GM18508 (cell line): ENCODE results near the gene ACADM.
"Not testable (repeated sequence)": the region's sequence is repeated elsewhere in the genome, so short reads cannot be mapped to it uniquely, and the experiment has no call there.

ENCODE experiments used
- ATAC-seq: cut with Tn5 transposase; IDR thresholded peaks from one replicate; pipeline ENCODE4 v1.9.1; 2021; ENCODE audit warnings: moderate number of reproducible peaks; ENCODE audit not compliant: insufficient read depth, unreplicated experiment

The ACADM gene

GRCh38 chr1:75724472-75725022, at the start of gene ACADM:
Gene ACADM, plus strand, starts transcription at chr1:75724709. Its CDS starts 79 bp downstream, at chr1:75724788.
- peak; percentile 73 for ATAC-seq

- ATAC-seq = no peak
Measured at GRCh38 chr1:75677443-75677842, 47.1 kb upstream of the ACADM start.

- not testable (repeated sequence) for ATAC-seq
Measured at GRCh38 chr1:75677964-75678363, 46.5 kb upstream of the ACADM start.

- ATAC-seq = no peak
Measured at GRCh38 chr1:75690547-75690946, 34.0 kb upstream of the ACADM start.

GRCh38 chr1:75693551-75693950, 31.0 kb upstream of the ACADM start:
- ATAC-seq = no peak

GRCh38 chr1:75696000-75696399, 28.5 kb upstream of the ACADM start:
- no peak for ATAC-seq

GRCh38 chr1:75707191-75707590, 17.3 kb upstream of the ACADM start:
- no peak for ATAC-seq

GRCh38 chr1:75708910-75709309, 15.6 kb upstream of the ACADM start:
- ATAC-seq = no peak

- ATAC-seq = no peak
Measured at GRCh38 chr1:75710832-75711231, 13.7 kb upstream of the ACADM start.

- ATAC-seq = no peak
Measured at GRCh38 chr1:75711846-75712245, 12.7 kb upstream of the ACADM start.

- no peak for ATAC-seq
Measured at GRCh38 chr1:75712306-75712705, 12.2 kb upstream of the ACADM start.

GRCh38 chr1:75719810-75720209, 4.7 kb upstream of the ACADM start:
- no peak for ATAC-seq

- no peak for ATAC-seq
Measured at GRCh38 chr1:75720325-75720724, 4.2 kb upstream of the ACADM start.

GRCh38 chr1:75720820-75721219, 3.7 kb upstream of the ACADM start:
- no peak for ATAC-seq

GRCh38 chr1:75722246-75722645, 2.3 kb upstream of the ACADM start:
- not testable (repeated sequence) for ATAC-seq

GRCh38 chr1:75722966-75723365, 1.5 kb upstream of the ACADM start:
- no peak for ATAC-seq

GRCh38 chr1:75723989-75724471, 479 bp upstream of the ACADM start:
- ATAC-seq = peak; percentile 43

- no peak for ATAC-seq
Measured at GRCh38 chr1:75725266-75725665, 757 bp downstream of the ACADM start.

- no peak for ATAC-seq
Measured at GRCh38 chr1:75725861-75726361, 1.4 kb downstream of the ACADM start.

GRCh38 chr1:75727571-75727970, 3.1 kb downstream of the ACADM start:
- ATAC-seq = no peak

- ATAC-seq = no peak
Measured at GRCh38 chr1:75730432-75730831, 5.9 kb downstream of the ACADM start.

- ATAC-seq = no peak
Measured at GRCh38 chr1:75731881-75732280, 7.4 kb downstream of the ACADM start.
